ENCODE measurements around the gene AQP6. TPM values are rescaled to one million over a fixed set of nuclear protein-coding genes. Genes with fewer than 3 reads are reported as not detected.

AQP6 gene
- total and polyA plus RNA-seq, 8 donors = 0.18 to 0.58 (median 0.45) TPM; not detected in 5

DNA sequence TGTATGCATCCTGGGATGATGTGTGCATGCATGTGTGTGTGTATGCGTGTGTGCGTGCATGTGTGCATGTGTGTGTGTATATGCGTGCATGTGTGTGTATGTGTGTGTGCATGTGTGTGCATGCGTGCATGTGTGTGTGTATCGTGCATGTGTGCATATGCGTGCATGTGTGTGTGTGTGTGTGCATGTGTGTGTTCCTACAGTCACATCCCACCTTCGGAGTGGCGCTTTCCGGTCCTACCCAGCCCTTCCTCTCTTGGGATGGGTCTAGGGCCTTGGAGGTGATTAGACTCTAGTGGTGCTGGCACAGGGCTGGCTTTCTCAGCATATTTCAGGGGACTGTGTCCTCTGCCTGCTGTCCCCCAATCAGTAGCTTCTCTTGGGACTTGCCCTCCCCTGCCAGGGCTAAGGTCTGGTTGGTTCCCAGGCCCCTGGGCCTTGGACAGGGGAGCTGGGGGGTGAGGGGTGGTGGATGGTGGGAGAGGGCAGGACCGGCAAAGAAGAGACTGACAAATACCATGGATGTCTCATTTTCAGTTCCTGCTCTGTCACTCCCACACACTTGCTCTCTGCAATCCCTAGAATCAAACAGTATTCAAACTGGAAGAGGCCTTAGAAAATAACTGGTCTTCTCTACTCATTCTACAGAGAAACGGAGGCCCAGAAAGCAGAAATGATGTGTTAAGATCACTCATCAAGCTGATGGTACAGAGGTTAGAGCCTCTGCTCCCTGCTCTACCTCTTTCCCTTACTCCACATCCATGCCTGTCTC lies 47.1 kb upstream of the AQP6 start:
- no peak overlapping the region for H3K27ac ChIP-seq
- H3K9me3 ChIP-seq = no peaks in the 10 kb centered on the region
- WGBS, 5 donors = 88 to 96% (median 92%) methylated on average over 10 to 11 of the region's 11 CpGs
- TF ChIP-seq, protein P1, sequence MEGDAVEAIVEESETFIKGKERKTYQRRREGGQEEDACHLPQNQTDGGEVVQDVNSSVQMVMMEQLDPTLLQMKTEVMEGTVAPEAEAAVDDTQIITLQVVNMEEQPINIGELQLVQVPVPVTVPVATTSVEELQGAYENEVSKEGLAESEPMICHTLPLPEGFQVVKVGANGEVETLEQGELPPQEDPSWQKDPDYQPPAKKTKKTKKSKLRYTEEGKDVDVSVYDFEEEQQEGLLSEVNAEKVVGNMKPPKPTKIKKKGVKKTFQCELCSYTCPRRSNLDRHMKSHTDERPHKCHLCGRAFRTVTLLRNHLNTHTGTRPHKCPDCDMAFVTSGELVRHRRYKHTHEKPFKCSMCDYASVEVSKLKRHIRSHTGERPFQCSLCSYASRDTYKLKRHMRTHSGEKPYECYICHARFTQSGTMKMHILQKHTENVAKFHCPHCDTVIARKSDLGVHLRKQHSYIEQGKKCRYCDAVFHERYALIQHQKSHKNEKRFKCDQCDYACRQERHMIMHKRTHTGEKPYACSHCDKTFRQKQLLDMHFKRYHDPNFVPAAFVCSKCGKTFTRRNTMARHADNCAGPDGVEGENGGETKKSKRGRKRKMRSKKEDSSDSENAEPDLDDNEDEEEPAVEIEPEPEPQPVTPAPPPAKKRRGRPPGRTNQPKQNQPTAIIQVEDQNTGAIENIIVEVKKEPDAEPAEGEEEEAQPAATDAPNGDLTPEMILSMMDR (IDR thresholded peaks at IDR 0.05) = no peak
- TF ChIP-seq POLR2AphosphoS5 (IDR thresholded peaks at IDR 0.05) = no peak
- H3K27me3 ChIP-seq = peaks cover 0 to 7% (median 0%) of the 10 kb centered on the region in 3 donors
- no peak for DNase-seq
- peaks cover 0 to 17% (median 5%) of the 10 kb centered on the region in 4 donors for H3K4me1 ChIP-seq
- H3K36me3 ChIP-seq = no peaks in the 10 kb centered on the region
- intact Hi-C loops (cut with DNase I; ENCODE audit: low total_unique reads) = no loop called here
- H3K4me3 ChIP-seq = no peak overlapping the region

DNA sequence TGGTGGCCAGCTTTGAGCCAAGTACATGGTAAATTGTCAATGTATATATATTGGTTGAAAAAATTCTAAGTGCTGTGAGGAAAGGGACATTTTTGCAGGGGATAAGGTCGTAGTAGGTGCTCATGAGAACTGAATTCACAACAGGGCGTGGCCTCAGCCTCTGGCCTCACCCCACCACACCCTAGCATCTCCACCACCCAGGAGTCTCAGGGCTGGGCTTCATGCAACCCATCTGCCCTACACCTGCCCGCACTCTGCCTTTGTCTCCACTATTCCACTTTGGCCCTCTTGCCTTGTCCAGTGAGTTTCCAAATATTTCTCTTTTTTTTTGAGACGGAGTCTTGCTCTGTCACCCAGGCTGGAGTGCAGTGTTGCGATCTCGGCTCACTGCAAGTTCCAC lies 44.3 kb upstream of the AQP6 start:
- 86 to 95% (median 92%) methylated on average over 6 of the region's 6 CpGs for WGBS, 5 donors
- no peak for TF ChIP-seq POLR2A (IDR thresholded peaks at IDR 0.05)
- no peak for TF ChIP-seq EP300 (IDR thresholded peaks at IDR 0.05)
- H3K36me3 ChIP-seq = no peaks in the 10 kb centered on the region
- H3K27ac ChIP-seq = no peak overlapping the region
- no peaks in the 10 kb centered on the region for H3K4me1 ChIP-seq
- intact Hi-C loops (cut with DNase I; ENCODE audit: low total_unique reads) = no loop called here
- H3K9me3 ChIP-seq = no peaks in the 10 kb centered on the region
- no peak for DNase-seq
- no peak overlapping the region for H3K4me3 ChIP-seq
- peaks cover 0 to 7% (median 0%) of the 10 kb centered on the region in 3 donors for H3K27me3 ChIP-seq

- Histone ChIP-seq H3K36me3 (no peaks in the 10 kb centered on the region), H3K9me3 (no peaks in the 10 kb centered on the region), H3K27ac (no peak overlapping the region), H3K27me3 (peaks cover 0 to 7% (median 0%) of the 10 kb centered on the region in 3 donors), H3K4me1 (no peaks in the 10 kb centered on the region), H3K4me3 (no peak overlapping the region)
- TF ChIP-seq, protein P1 (IDR thresholded peaks at IDR 0.05) = no peak
- TF ChIP-seq POLR2AphosphoS5 (IDR thresholded peaks at IDR 0.05) = no peak
- no peak for TF ChIP-seq EP300 (IDR thresholded peaks at IDR 0.05)
- no peak for TF ChIP-seq POLR2A (IDR thresholded peaks at IDR 0.05)
- 82 to 93% (median 88%) methylated on average over 6 to 7 of the region's 7 CpGs for WGBS, 5 donors
- intact Hi-C loops (cut with DNase I; ENCODE audit: low total_unique reads) = no loop called here
- DNase-seq = no peak
These were observed 43.2 kb upstream of the AQP6 start for GRCh38 chr12:49929581-49929980.

GRCh38 chr12:49930515-49931288 lies 42.0 kb upstream of the AQP6 start:
- Histone ChIP-seq H3K4me3 (no peak overlapping the region), H3K27ac (no peak overlapping the region), H3K4me1 (no peaks in the 10 kb centered on the region), H3K27me3 (peaks cover 0 to 7% (median 0%) of the 10 kb centered on the region in 3 donors), H3K36me3 (no peaks in the 10 kb centered on the region), H3K9me3 (no peaks in the 10 kb centered on the region)
- intact Hi-C loops (cut with DNase I; ENCODE audit: low total_unique reads) = no loop called here
- WGBS, 5 donors = 60 to 71% (median 66%) methylated on average over 3 of the region's 3 CpGs
- no peak for TF ChIP-seq POLR2AphosphoS5 (IDR thresholded peaks at IDR 0.05)
- no peak for DNase-seq

GRCh38 chr12:49932023-49932422 lies 40.7 kb upstream of the AQP6 start:
- Histone ChIP-seq H3K4me1 (no peaks in the 10 kb centered on the region), H3K36me3 (no peaks in the 10 kb centered on the region), H3K27me3 (peaks cover 0 to 7% (median 0%) of the 10 kb centered on the region in 3 donors), H3K27ac (no peak overlapping the region), H3K4me3 (no peak overlapping the region), H3K9me3 (no peaks in the 10 kb centered on the region)
- no peak for DNase-seq
- 68 to 96% (median 74%) methylated on average over 5 to 7 of the region's 7 CpGs for WGBS, 5 donors
- TF ChIP-seq EP300 (IDR thresholded peaks at IDR 0.05) (no peak), POLR2AphosphoS5 (IDR thresholded peaks at IDR 0.05) (no peak), POLR2A (IDR thresholded peaks at IDR 0.05) (no peak)
- TF ChIP-seq, protein P1 (IDR thresholded peaks at IDR 0.05) = no peak
- intact Hi-C loops (cut with DNase I; ENCODE audit: low total_unique reads) = no loop called here

Data from stomach (tissue), 9 donors.